ENCODE data around the gene LBH.

LBH gene

GRCh38 chr2:30235859-30236535, 4.7 kb downstream of the LBH start:
- TF ChIP-seq, protein P1, sequence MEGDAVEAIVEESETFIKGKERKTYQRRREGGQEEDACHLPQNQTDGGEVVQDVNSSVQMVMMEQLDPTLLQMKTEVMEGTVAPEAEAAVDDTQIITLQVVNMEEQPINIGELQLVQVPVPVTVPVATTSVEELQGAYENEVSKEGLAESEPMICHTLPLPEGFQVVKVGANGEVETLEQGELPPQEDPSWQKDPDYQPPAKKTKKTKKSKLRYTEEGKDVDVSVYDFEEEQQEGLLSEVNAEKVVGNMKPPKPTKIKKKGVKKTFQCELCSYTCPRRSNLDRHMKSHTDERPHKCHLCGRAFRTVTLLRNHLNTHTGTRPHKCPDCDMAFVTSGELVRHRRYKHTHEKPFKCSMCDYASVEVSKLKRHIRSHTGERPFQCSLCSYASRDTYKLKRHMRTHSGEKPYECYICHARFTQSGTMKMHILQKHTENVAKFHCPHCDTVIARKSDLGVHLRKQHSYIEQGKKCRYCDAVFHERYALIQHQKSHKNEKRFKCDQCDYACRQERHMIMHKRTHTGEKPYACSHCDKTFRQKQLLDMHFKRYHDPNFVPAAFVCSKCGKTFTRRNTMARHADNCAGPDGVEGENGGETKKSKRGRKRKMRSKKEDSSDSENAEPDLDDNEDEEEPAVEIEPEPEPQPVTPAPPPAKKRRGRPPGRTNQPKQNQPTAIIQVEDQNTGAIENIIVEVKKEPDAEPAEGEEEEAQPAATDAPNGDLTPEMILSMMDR (IDR thresholded peaks at IDR 0.05; ENCODE audit: insufficient read depth, missing control alignments): no peak
- FAIRE-seq (no peak), DNase-seq (ENCODE audit: insufficient read length, low spot score) (no peak)

DNA sequence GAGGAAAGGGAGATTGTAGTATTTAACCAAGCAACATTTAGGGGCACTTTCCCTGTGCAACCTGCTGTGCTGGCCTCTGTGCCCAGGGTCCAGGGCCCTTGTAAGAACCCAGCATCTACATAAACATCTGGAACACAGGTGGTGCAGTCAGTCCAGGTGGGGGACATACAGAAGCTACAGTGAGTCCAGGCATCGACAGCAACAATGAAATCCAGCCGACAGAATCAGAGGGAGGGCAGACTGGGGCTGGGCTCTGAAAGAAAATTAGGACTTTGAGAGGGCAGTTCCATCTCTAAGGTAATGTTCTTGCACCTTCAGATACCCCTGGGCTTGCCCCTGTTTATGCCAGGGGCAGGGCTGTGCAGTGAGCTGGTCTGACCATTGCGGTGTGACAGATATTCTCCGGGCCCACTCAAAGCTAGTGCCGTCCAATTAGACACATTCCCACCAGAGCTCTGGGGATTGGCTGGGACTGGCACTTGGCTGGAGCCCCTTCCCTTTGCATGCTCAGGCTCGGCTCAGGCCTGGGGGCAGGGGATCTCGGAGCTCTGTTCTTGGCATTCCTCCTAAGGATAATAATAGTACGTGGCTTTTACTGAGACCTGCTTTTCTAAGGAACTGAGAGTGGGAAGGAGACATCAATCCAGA, 5.4 kb downstream of the LBH start:
- TF ChIP-seq, protein P1 (IDR thresholded peaks at IDR 0.05; ENCODE audit: insufficient read depth, missing control alignments): no peak
- no peak for DNase-seq (ENCODE audit: insufficient read length, low spot score)
- FAIRE-seq: no peak

- TF ChIP-seq, protein P1 (IDR thresholded peaks at IDR 0.05; ENCODE audit: insufficient read depth, missing control alignments): no peak
- no peak for DNase-seq (ENCODE audit: insufficient read length, low spot score)
- no peak for FAIRE-seq
Measured at GRCh38 chr2:30237239-30237965, 6.1 kb downstream of the LBH start.

DNA sequence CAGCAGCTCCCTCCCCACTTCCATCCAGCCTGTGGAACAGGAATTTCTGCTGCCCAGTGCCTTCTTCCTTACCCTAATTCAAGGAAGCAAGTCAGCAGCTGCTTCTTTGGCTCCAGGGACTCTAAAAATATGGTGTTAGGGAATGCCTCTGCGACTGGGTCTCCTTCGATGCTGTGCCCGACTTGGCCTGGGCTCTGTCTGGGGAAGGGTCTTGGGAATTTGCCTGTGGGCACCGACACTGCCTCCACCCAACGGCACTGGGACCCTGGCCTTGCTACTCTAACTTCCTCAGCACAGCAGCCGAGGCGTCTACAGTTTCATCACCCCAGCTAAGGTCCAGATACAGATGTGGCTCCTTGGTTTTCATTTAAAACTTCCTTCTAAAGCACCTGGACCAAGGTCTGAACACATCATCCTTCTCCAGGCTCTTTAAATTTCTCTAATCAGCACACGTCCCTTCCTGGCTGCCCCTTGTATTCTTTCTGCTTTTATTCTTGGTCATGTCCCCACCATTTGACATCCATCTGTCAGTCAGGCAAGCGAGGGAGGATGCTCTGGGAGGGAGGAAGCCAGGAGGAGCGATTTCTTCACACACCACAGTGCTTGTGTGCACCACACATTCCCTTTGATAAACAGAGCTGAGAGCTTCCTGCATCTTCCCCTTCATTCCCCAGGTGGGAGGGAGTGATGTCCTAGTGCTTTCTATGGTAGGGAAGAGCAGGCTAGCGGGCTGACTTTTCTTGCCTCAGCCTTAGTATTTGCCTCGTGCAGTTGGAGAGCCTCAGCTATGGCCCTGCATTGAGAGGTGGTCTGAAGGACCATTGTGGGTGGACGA, 6.8 kb downstream of the LBH start:
- DNase-seq (ENCODE audit: insufficient read length, low spot score) (no peak), FAIRE-seq (no peak)
- TF ChIP-seq, protein P1 (IDR thresholded peaks at IDR 0.05; ENCODE audit: insufficient read depth, missing control alignments): no peak

- TF ChIP-seq, protein P1 (IDR thresholded peaks at IDR 0.05; ENCODE audit: insufficient read depth, missing control alignments): peak; percentile 90
- DNase-seq (ENCODE audit: insufficient read length, low spot score): peak; percentile 43
- no peak for FAIRE-seq
Measured at GRCh38 chr2:30239308-30239985, 8.1 kb downstream of the LBH start.

GRCh38 chr2:30239986-30240752, 8.8 kb downstream of the LBH start:
- no peak for FAIRE-seq
- TF ChIP-seq, protein P1 (IDR thresholded peaks at IDR 0.05; ENCODE audit: insufficient read depth, missing control alignments): no peak
- DNase-seq (ENCODE audit: insufficient read length, low spot score): no peak

All from D721Med (cell line).